Left lung (tissue), 10 donors: ENCODE data around the gene DISP2. TPM values are rescaled to one million over a fixed set of nuclear protein-coding genes. Genes with fewer than 3 reads are reported as not detected.

ENCODE experiments used
- ATAC-seq: fragments of 200-7000 bp; cut with Tn5 transposase; one replicate; pipeline ENCODE4 v1.9.1; 2020; ENCODE audit warnings: moderate library complexity
- DNase-seq, 4 donors: peaks; one replicate each; pipeline ENCODE4 v3.0.0-alpha.2; 2013 to 2020
- H3K27ac ChIP-seq, 2 donors: fragments of 200-600 bp; sonication (generic) in 1 of 2; one replicate each; pipeline versions ENCODE4 v1.5.0 to v1.8.0; 2020 to 2021
- H3K27me3 ChIP-seq, 2 donors: fragments of 200-600 bp; sonication (generic) in 1 of 2; one replicate each; pipeline versions ENCODE4 v1.5.0 to v1.8.0; 2020 to 2021
- H3K36me3 ChIP-seq, 2 donors: fragments of 200-600 bp; sonication (generic) in 1 of 2; one replicate each; pipeline versions ENCODE4 v1.5.0 to v1.8.0; 2020 to 2021
- H3K4me1 ChIP-seq, 2 donors: fragments of 200-600 bp; one replicate each; pipeline ENCODE4 v1.8.0; 2021
- H3K4me3 ChIP-seq, 2 donors: fragments of 200-600 bp; sonication (generic) in 1 of 2; one replicate each; pipeline versions ENCODE4 v1.5.0 to v1.8.0; 2020 to 2021; ENCODE audit warnings: mild to moderate bottlenecking in 1 of 2
- H3K9me3 ChIP-seq, 2 donors: fragments of 200-600 bp; sonication (generic) in 1 of 2; one replicate each; pipeline versions ENCODE4 v1.5.0 to v1.8.0; 2020 to 2021
- intact Hi-C, 2 donors: fragments of 100-400 bp; cut with DNase I; formaldehyde crosslinking; loops; one replicate each; pipeline versions ENCODE4 v1.11.2 to v1.14.2; 2022
- polyA plus RNA-seq, 6 donors: library from polyadenylated mRNA; unstranded; fragments of 120-200 nt; gene quantifications; one replicate each; pipeline ENCODE4 v1.2.1, GENCODE V29; 2013; ENCODE audit not compliant: insufficient read length in 6 of 6
- total RNA-seq, 2 donors: library from RNA; stranded (reverse); fragmentation: NEBNext Ultra II Directional; extraction: Animal tissue kit (Norgen Biotek cat#: 25700); gene quantifications; one replicate each; pipeline ENCODE4 v1.2.1, GENCODE V29; 2021
- TF ChIP-seq, protein P1 (sequence below), 2 donors: fragments of 200-600 bp; sonication (generic) in 1 of 2; IDR thresholded peaks; one replicate each; pipeline versions ENCODE4 v1.5.0 to v1.8.0; 2021; ENCODE audit warnings: antibody characterized with exemption in 2 of 2
- donor health status: DM: no; HTN: yes; CAD: no.
- donor health status: DM: no; HTN: no; CAD: no.

The DISP2 gene
- total and polyA plus RNA-seq, 8 donors = 0.61 to 3.1 (median 1.6) TPM

DNA sequence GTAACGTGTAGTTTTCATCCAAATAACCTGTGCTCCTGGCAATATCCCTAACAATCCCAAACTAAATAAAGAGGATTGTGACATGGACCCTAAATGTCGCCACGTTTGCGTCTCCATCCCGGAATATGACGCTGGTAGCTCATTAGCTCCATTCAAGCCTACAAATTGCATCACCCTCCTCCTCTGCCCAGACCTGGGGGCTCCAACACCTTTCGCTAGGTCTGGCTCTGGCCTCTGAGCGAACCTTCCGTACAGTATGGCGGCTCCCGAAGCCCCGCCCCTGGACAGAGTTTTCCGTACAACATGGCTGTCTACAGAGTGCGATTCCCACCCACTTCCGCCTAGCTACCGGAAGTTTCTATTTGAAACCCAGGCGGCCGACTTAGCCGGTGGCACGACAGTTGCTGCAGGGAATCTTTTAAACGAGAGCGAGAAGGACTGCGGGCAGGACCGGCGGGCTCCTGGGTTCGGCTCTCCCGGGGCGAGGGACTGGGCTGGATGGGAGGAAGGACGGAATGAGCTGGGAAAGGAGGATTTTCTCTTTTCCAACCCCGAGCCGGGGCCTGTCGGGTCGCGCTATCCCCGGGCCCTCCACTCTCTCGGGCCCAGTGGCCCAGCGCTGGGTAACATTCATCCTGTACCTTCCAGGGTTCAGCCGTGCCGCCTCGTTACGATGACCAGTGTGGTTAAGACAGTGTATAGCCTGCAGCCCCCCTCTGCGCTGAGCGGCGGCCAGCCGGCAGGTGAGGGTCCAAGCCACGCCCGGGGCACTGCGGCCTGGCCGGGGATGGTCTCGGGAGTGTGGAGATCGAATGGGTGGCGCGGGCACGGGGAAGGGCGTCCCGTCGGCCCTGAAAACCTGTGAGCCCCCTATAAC, 24.8 kb downstream of the DISP2 start, which contains the start of gene KNSTRN:
Gene KNSTRN, plus strand, starts transcription at position 142 of the 877 bp plus-strand sequence. Its CDS starts 115 bp downstream, at position 257.
- DNase-seq (peak; percentile 85 to 94 (median 92)), ATAC-seq (peak; percentile 96)
- intact Hi-C loops = no loop called here
- H3K27me3 ChIP-seq = no peaks in the 10 kb centered on the region
- H3K36me3 ChIP-seq = peaks cover 0 to 15% of the 10 kb centered on the region in 2 donors
- H3K27ac ChIP-seq = peak within 1 kb of the TSS in 1 of 2 donors; percentile 57
- H3K9me3 ChIP-seq = no peaks in the 10 kb centered on the region
- peaks cover 6 to 47% of the 10 kb centered on the region in 2 donors for H3K4me1 ChIP-seq
- peak within 1 kb of the TSS; percentile 83 to 90 for H3K4me3 ChIP-seq
- TF ChIP-seq, protein P1, sequence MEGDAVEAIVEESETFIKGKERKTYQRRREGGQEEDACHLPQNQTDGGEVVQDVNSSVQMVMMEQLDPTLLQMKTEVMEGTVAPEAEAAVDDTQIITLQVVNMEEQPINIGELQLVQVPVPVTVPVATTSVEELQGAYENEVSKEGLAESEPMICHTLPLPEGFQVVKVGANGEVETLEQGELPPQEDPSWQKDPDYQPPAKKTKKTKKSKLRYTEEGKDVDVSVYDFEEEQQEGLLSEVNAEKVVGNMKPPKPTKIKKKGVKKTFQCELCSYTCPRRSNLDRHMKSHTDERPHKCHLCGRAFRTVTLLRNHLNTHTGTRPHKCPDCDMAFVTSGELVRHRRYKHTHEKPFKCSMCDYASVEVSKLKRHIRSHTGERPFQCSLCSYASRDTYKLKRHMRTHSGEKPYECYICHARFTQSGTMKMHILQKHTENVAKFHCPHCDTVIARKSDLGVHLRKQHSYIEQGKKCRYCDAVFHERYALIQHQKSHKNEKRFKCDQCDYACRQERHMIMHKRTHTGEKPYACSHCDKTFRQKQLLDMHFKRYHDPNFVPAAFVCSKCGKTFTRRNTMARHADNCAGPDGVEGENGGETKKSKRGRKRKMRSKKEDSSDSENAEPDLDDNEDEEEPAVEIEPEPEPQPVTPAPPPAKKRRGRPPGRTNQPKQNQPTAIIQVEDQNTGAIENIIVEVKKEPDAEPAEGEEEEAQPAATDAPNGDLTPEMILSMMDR (IDR thresholded peaks at IDR 0.05) = no peak

DNA sequence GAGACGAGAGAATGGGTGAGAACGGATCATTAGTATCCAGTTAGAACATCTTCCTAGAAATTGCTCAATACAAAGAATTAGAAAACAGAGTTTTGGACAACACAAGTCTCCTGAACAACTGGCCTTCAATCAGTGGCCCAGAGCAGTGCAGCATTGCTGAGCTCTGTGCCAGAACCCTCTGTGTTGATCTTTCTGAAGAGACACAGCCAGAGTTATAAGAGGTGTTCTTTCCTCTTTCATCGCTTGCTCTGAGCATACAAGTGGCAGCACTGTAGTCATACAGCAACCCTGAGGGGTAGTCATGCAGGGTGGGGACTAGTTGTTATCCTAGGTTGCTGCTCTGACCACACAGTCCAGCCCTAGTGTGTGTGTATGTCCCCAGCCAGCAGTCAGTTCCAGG, 28.5 kb downstream of the DISP2 start:
- intact Hi-C loops = no loop called here
- no peak overlapping the region for H3K4me3 ChIP-seq
- no peak overlapping the region for H3K27ac ChIP-seq
- H3K27me3 ChIP-seq = no peaks in the 10 kb centered on the region
- peaks cover 0 to 38% of the 10 kb centered on the region in 2 donors for H3K36me3 ChIP-seq
- no peak for ATAC-seq
- DNase-seq = no peak
- peaks cover 6 to 56% of the 10 kb centered on the region in 2 donors for H3K4me1 ChIP-seq
- H3K9me3 ChIP-seq = no peaks in the 10 kb centered on the region
- TF ChIP-seq, protein P1 (IDR thresholded peaks at IDR 0.05) = no peak

DNA sequence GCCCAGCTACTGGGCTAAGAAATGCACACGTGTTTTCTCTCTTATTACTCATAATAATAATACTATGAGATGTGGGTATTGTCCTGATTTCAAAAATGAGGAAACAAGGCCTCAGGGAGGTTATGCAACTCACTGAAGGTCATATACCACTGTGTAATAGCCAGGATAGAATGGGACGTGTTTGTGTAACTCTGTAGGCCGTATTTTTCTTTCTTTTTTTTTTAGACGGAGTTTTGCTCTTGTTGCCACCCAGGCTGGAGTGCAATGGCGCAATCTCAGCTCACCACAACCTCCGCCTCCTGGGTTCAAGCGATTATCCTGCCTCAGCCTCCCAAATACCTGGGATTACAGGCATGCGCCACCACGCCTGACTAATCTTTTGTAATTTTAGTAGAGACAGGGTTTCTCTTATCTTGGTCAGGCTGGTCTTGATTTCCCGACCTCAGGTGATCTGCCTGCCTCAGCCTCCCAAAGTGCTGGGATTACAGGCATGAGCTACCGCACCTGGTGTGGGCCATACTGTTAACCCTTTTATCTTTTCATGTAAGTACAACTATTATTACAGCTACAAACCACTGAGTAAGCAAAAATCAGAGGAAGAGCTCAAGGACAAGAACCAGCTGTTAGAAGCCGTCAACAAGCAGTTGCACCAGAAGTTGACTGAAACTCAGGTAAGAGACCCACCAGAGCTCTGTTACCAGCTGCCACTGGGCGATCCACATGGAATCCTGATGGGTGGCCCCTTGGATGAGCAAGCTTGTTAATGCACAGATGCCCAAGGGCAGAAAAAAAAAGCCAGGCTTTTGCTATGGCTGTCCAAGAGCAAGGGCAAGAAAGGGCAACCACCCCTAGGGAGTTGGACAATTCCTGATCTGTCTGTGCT, 31.2 kb downstream of the DISP2 start:
- intact Hi-C loops = no loop called here
- Histone ChIP-seq H3K27ac (peak overlapping the region; percentile 39 to 81), H3K4me1 (peaks cover 0 to 36% of the 10 kb centered on the region in 2 donors), H3K36me3 (peaks cover 0 to 64% of the 10 kb centered on the region in 2 donors), H3K9me3 (no peaks in the 10 kb centered on the region), H3K27me3 (no peaks in the 10 kb centered on the region), H3K4me3 (no peak overlapping the region)
- TF ChIP-seq, protein P1 (IDR thresholded peaks at IDR 0.05) = no peak
- ATAC-seq = peak; percentile 74
- peak in 1 of 4 donors; percentile 46 for DNase-seq

DNA sequence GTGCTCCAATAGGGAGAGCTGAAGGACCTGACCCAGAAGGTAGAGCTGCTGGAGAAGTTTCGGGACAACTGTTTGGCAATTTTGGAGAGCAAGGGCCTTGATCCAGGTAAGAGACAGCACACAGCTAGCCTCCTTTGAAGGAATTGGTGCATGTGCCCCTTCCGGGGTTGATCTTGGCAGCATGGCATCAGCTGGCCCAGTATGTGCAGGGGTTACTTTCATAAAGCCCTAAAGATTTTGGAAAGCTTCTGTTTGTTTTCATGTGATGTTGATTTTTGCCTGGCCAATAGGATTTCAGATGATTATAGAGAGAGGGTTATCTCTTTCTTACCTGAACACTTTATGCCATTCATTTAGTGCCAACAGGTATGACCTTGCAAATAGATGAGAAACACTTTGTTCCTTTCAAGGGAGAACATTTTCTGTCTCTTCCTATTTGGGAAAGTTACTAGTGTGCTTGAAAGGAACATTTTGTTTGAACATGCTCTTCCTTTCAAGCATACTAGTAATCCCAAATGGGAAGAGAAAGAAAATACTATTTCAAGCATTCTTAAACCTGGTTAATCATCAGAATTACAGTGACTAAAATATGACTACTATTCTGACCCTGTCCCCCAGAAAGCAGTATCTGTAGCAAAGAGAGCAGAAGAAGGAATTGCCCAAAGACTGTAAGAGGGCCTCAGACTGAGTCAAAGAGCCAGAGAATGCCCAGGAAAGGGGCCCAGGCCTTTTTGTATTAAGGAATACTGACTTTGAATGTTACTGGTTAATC, 32.0 kb downstream of the DISP2 start:
- Histone ChIP-seq H3K9me3 (no peaks in the 10 kb centered on the region), H3K27ac (peak overlapping the region; percentile 39 to 81), H3K36me3 (peaks cover 0 to 67% of the 10 kb centered on the region in 2 donors), H3K4me1 (peaks cover 0 to 28% of the 10 kb centered on the region in 2 donors), H3K4me3 (no peak overlapping the region), H3K27me3 (no peaks in the 10 kb centered on the region)
- no peak for DNase-seq
- intact Hi-C loops = no loop called here
- TF ChIP-seq, protein P1 (IDR thresholded peaks at IDR 0.05) = no peak
- peak; percentile 24 for ATAC-seq
